CD8-positive, alpha-beta memory T cell (primary cell): Measurements from ENCODE around the gene CC2D2B. TPM values are rescaled to one million over a fixed set of nuclear protein-coding genes. Genes with fewer than 3 reads are reported as not detected.

Source experiments
- CTCF ChIA-PET: fragments of 350-600 bp; sonication (Branson Sonifier 250); formaldehyde crosslinking; loops from one replicate; lab custom pipeline; 2021; ENCODE audit warnings: antibody characterized with exemption; lab: Charles Lee
- POLR2A ChIA-PET: fragments of 350-600 bp; sonication (Branson Sonifier 250); formaldehyde crosslinking; loops from one replicate; lab custom pipeline; 2021; ENCODE audit warnings: antibody characterized with exemption; lab: Charles Lee
- DNase-seq, 5 donors: peaks; one replicate each; pipeline versions ENCODE4 v3.0.0 to v3.0.0-alpha.2; 2020 to 2022; ENCODE audit warnings: mixed read lengths in 1 of 5
- H3K27ac ChIP-seq: one replicate; pipeline ENCODE4 v1.7.0; 2013; ENCODE audit warnings: low read depth, mild to moderate bottlenecking, low read length, moderate library complexity
- H3K27me3 ChIP-seq: 2 replicates; pipeline ENCODE4 v1.7.0; 2013; ENCODE audit warnings: low read length, mild to moderate bottlenecking; ENCODE audit not compliant: insufficient read depth, poor library complexity, severe bottlenecking
- H3K36me3 ChIP-seq: 2 replicates; pipeline ENCODE4 v1.7.0; 2013; ENCODE audit warnings: mild to moderate bottlenecking, low read length, moderate library complexity; ENCODE audit not compliant: insufficient read depth
- H3K4me1 ChIP-seq: 2 replicates; pipeline ENCODE4 v1.7.0; 2013; ENCODE audit warnings: mild to moderate bottlenecking, low read length, moderate library complexity; ENCODE audit not compliant: insufficient read depth
- H3K4me3 ChIP-seq: 2 replicates; pipeline ENCODE4 v1.7.0; 2013; ENCODE audit warnings: mild to moderate bottlenecking, low read length
- H3K9me3 ChIP-seq: 2 replicates; pipeline ENCODE4 v1.7.0; 2013; ENCODE audit warnings: mild to moderate bottlenecking, low read length
- H3K27ac Mint-ChIP-seq, 8 donors: one replicate each; pipeline ENCODE4 v1.8.0; 2020 to 2021; ENCODE audit warnings: mixed read lengths in 8 of 8, mild to moderate bottlenecking in 6 of 8, inconsistent platforms in 3 of 8, moderate library complexity in 3 of 8
- H3K27me3 Mint-ChIP-seq, 2 donors: one replicate each; pipeline ENCODE4 v1.8.0; 2020 to 2021; ENCODE audit warnings: mixed read lengths in 2 of 2, mild to moderate bottlenecking in 1 of 2, moderate library complexity in 1 of 2
- H3K36me3 Mint-ChIP-seq, 3 donors: one replicate each; pipeline ENCODE4 v1.8.0; 2020 to 2021; ENCODE audit warnings: mixed read lengths in 3 of 3, inconsistent platforms in 1 of 3, mild to moderate bottlenecking in 1 of 3
- H3K4me1 Mint-ChIP-seq, 3 donors: one replicate each; pipeline ENCODE4 v1.8.0; 2020 to 2021; ENCODE audit warnings: mixed read lengths in 3 of 3, inconsistent platforms in 1 of 3, mild to moderate bottlenecking in 1 of 3
- H3K4me3 Mint-ChIP-seq, 7 donors: one replicate each; pipeline ENCODE4 v1.8.0; 2020 to 2021; ENCODE audit warnings: mixed read lengths in 7 of 7, mild to moderate bottlenecking in 6 of 7, moderate library complexity in 4 of 7, inconsistent platforms in 2 of 7
- H3K9me3 Mint-ChIP-seq, 5 donors: one replicate each; pipeline ENCODE4 v1.8.0; 2020 to 2022; ENCODE audit warnings: mixed read lengths in 5 of 5, mild to moderate bottlenecking in 3 of 5, moderate library complexity in 2 of 5, inconsistent platforms in 1 of 5
- polyA plus RNA-seq: library from polyadenylated mRNA; unstranded; fragments of 300-500 nt; fragmentation: Illumina TruSeq; gene quantifications from one replicate; pipeline ENCODE4 v1.2.3, GENCODE V29; 2021
- total RNA-seq, 2 experiments: library from RNA; stranded (reverse); gene quantifications; one replicate each; pipeline ENCODE4 v1.2.3, GENCODE V29; 2021

The CC2D2B gene
- not detected for total RNA-seq
- not detected for polyA plus RNA-seq

- H3K4me1 ChIP-seq: no peaks in the 10 kb centered on the region
- DNase-seq: peak; percentile 29 to 66 (median 56)
- no peaks in the 10 kb centered on the region for H3K36me3 ChIP-seq
- Mint-ChIP-seq H3K27ac (peak within 1 kb of the TSS; percentile 73 to 97 (median 90)), H3K9me3 (no peaks in the 10 kb centered on the region), H3K27me3 (peaks cover 0 to 2% of the 10 kb centered on the region in 2 donors), H3K4me1 (peaks cover 13 to 24% (median 16%) of the 10 kb centered on the region in 3 donors), H3K36me3 (peaks cover 0 to 5% (median 2%) of the 10 kb centered on the region in 3 donors), H3K4me3 (peak within 1 kb of the TSS; percentile 88 to 95 (median 92))
- H3K4me3 ChIP-seq: peak within 1 kb of the TSS; percentile 82
- ChIA-PET POLR2A (interaction anchor here (0.6 to 2.1 kb wide), 2 partner anchors 222 to 402 kb away, joined by 3 to 6 read pairs; partner anchors contain the start of gene ZNF518A), CTCF (interaction anchor here (2.6 kb wide), 1 partner anchor 214 kb away, joined by 9 read pairs; the partner anchor contains the start of gene TCTN3)
- no peaks in the 10 kb centered on the region for H3K27me3 ChIP-seq
- H3K9me3 ChIP-seq: no peaks in the 10 kb centered on the region
- H3K27ac ChIP-seq: peak within 1 kb of the TSS; percentile 67
Measured at GRCh38 chr10:95907456-95908253, at the start of gene CC2D2B. Gene CC2D2B (plus strand): TSS chr10:95907975. CDS start chr10:95911324, 3,349 bp downstream.

- no peaks in the 10 kb centered on the region for H3K9me3 ChIP-seq
- DNase-seq: no peak
- H3K27me3 Mint-ChIP-seq: peaks cover 2 to 15% of the 10 kb centered on the region in 2 donors
- H3K4me1 Mint-ChIP-seq: peaks cover 0 to 7% (median 4%) of the 10 kb centered on the region in 3 donors
- no peaks in the 10 kb centered on the region for H3K27me3 ChIP-seq
- POLR2A ChIA-PET: no interaction called here
- no peak overlapping the region for H3K4me3 Mint-ChIP-seq
- no peaks in the 10 kb centered on the region for H3K4me1 ChIP-seq
- H3K27ac Mint-ChIP-seq: peak overlapping the region in 2 of 8 donors; percentile 9 to 54
- H3K4me3 ChIP-seq: no peak overlapping the region
- no peak overlapping the region for H3K27ac ChIP-seq
- peaks cover 0 to 4% (median 0%) of the 10 kb centered on the region in 5 donors for H3K9me3 Mint-ChIP-seq
- CTCF ChIA-PET: interaction anchor here (1.0 to 1.6 kb wide), 2 partner anchors 10 to 167 kb away, joined by 5 read pairs; partner anchors contain the start of gene TCTN3
- peaks cover 0 to 7% (median 0%) of the 10 kb centered on the region in 3 donors for H3K36me3 Mint-ChIP-seq
- no peaks in the 10 kb centered on the region for H3K36me3 ChIP-seq
Measured at GRCh38 chr10:95860166-95860940, 47.4 kb upstream of the CC2D2B start.

- Mint-ChIP-seq H3K4me1 (peaks cover 0 to 7% (median 4%) of the 10 kb centered on the region in 3 donors), H3K4me3 (no peak overlapping the region), H3K27me3 (peaks cover 0 to 15% of the 10 kb centered on the region in 2 donors), H3K27ac (no peak overlapping the region), H3K36me3 (no peaks in the 10 kb centered on the region), H3K9me3 (no peaks in the 10 kb centered on the region)
- H3K4me1 ChIP-seq: no peaks in the 10 kb centered on the region
- H3K4me3 ChIP-seq: no peak overlapping the region
- no peaks in the 10 kb centered on the region for H3K36me3 ChIP-seq
- no peaks in the 10 kb centered on the region for H3K9me3 ChIP-seq
- CTCF ChIA-PET: interaction anchor here (1.0 to 1.6 kb wide), 2 partner anchors 9 to 168 kb away, joined by 5 read pairs; partner anchors contain the start of gene TCTN3
- H3K27ac ChIP-seq: no peak overlapping the region
- DNase-seq: no peak
- POLR2A ChIA-PET: no interaction called here
- H3K27me3 ChIP-seq: no peaks in the 10 kb centered on the region
Measured at GRCh38 chr10:95861386-95861785, 46.4 kb upstream of the CC2D2B start.

- Histone ChIP-seq H3K27ac (no peak overlapping the region), H3K9me3 (no peaks in the 10 kb centered on the region), H3K27me3 (no peaks in the 10 kb centered on the region), H3K4me3 (no peak overlapping the region), H3K4me1 (no peaks in the 10 kb centered on the region), H3K36me3 (no peaks in the 10 kb centered on the region)
- no peak overlapping the region for H3K4me3 Mint-ChIP-seq
- H3K27me3 Mint-ChIP-seq: no peaks in the 10 kb centered on the region
- DNase-seq: peak in 3 of 5 donors; percentile 13 to 59 (median 29)
- peaks cover 0 to 10% (median 4%) of the 10 kb centered on the region in 3 donors for H3K4me1 Mint-ChIP-seq
- H3K36me3 Mint-ChIP-seq: no peaks in the 10 kb centered on the region
- ChIA-PET POLR2A (interaction anchor here (0.6 kb wide), 1 partner anchor 173 kb away, joined by 8 read pairs; no protein-coding TSS in a partner anchor), CTCF (interaction anchor here (1.5 to 4.2 kb wide), 5 partner anchors 9 to 185 kb away, joined by 3 to 37 read pairs (median 5); partner anchors contain the start of gene TCTN3)
- H3K9me3 Mint-ChIP-seq: no peaks in the 10 kb centered on the region
- H3K27ac Mint-ChIP-seq: peak overlapping the region in 4 of 8 donors; percentile 56 to 83 (median 74)
Measured at GRCh38 chr10:95864906-95865813, 42.6 kb upstream of the CC2D2B start.

GRCh38 chr10:95865814-95866466 lies 41.8 kb upstream of the CC2D2B start:
- Histone ChIP-seq H3K9me3 (no peaks in the 10 kb centered on the region), H3K4me3 (no peak overlapping the region), H3K27me3 (no peaks in the 10 kb centered on the region), H3K27ac (no peak overlapping the region), H3K4me1 (no peaks in the 10 kb centered on the region), H3K36me3 (no peaks in the 10 kb centered on the region)
- H3K4me1 Mint-ChIP-seq: peaks cover 0 to 10% (median 4%) of the 10 kb centered on the region in 3 donors
- CTCF ChIA-PET: interaction anchor here (1.8 to 4.2 kb wide), 4 partner anchors 8 to 172 kb away, joined by 3 to 37 read pairs (median 10); partner anchors contain the start of gene TCTN3
- H3K36me3 Mint-ChIP-seq: peaks cover 0 to 5% (median 4%) of the 10 kb centered on the region in 3 donors
- H3K27me3 Mint-ChIP-seq: no peaks in the 10 kb centered on the region
- POLR2A ChIA-PET: interaction anchor here (0.6 kb wide), 1 partner anchor 174 kb away, joined by 8 read pairs; no protein-coding TSS in a partner anchor
- DNase-seq: no peak
- H3K9me3 Mint-ChIP-seq: no peaks in the 10 kb centered on the region
- H3K4me3 Mint-ChIP-seq: no peak overlapping the region
- H3K27ac Mint-ChIP-seq: peak overlapping the region in 2 of 8 donors; percentile 63 to 66

- no peaks in the 10 kb centered on the region for H3K27me3 ChIP-seq
- Mint-ChIP-seq H3K4me1 (peaks cover 0 to 10% (median 4%) of the 10 kb centered on the region in 3 donors), H3K4me3 (no peak overlapping the region), H3K36me3 (peaks cover 0 to 5% (median 5%) of the 10 kb centered on the region in 3 donors), H3K27me3 (no peaks in the 10 kb centered on the region), H3K9me3 (no peaks in the 10 kb centered on the region), H3K27ac (peak overlapping the region in 2 of 8 donors; percentile 4 to 22)
- DNase-seq: no peak
- H3K9me3 ChIP-seq: no peaks in the 10 kb centered on the region
- no peaks in the 10 kb centered on the region for H3K36me3 ChIP-seq
- H3K4me3 ChIP-seq: no peak overlapping the region
- no peaks in the 10 kb centered on the region for H3K4me1 ChIP-seq
- H3K27ac ChIP-seq: no peak overlapping the region
- CTCF ChIA-PET: interaction anchor here (3.6 to 4.2 kb wide), 2 partner anchors 26 to 173 kb away, joined by 16 to 37 read pairs; partner anchors contain the start of gene TCTN3
- POLR2A ChIA-PET: no interaction called here
Measured at GRCh38 chr10:95866467-95866842, 41.3 kb upstream of the CC2D2B start.
